T-helper 2 cell (primary cell): ENCODE measurements around the gene SFXN4.
"Not testable (repeated sequence)": the region's sequence is repeated elsewhere in the genome, so short reads cannot be mapped to it uniquely, and the experiment has no call there.

Experiments used
- DNase-seq, 5 experiments: peaks; one replicate each; pipeline versions ENCODE4 v3.0.0 to v3.0.0-alpha.2; 2012 to 2022

The SFXN4 gene

GRCh38 chr10:119140603-119141245 is 24.8 kb downstream of the SFXN4 start:
- no peak for DNase-seq

- peak in 4 of 5 experiments; percentile 12 to 69 (median 24) for DNase-seq
Measured at GRCh38 chr10:119139464-119140067, 25.9 kb downstream of the SFXN4 start.

- no peak for DNase-seq
Measured at GRCh38 chr10:119138346-119139306, 26.9 kb downstream of the SFXN4 start.

GRCh38 chr10:119137878-119138277 is 27.6 kb downstream of the SFXN4 start:
- DNase-seq: not testable (repeated sequence)

- DNase-seq: no peak
Measured at GRCh38 chr10:119136084-119136483, 29.4 kb downstream of the SFXN4 start.

GRCh38 chr10:119135513-119135881 is 30.0 kb downstream of the SFXN4 start:
- peak in 1 of 5 experiments; percentile 83 for DNase-seq

- peak in 1 of 5 experiments; percentile 68 for DNase-seq
Measured at GRCh38 chr10:119133949-119134348, 31.6 kb downstream of the SFXN4 start.

GRCh38 chr10:119132521-119133345 is 32.8 kb downstream of the SFXN4 start:
- no peak for DNase-seq

GRCh38 chr10:119131512-119132240 is 33.8 kb downstream of the SFXN4 start:
- peak in 2 of 5 experiments; percentile 10 to 97 for DNase-seq

- DNase-seq: peak in 1 of 5 experiments; percentile 71
Measured at GRCh38 chr10:119129721-119130120, 35.8 kb downstream of the SFXN4 start.

GRCh38 chr10:119125942-119126341 is 39.6 kb downstream of the SFXN4 start:
- no peak for DNase-seq

- DNase-seq: no peak
Measured at GRCh38 chr10:119120875-119121274, 44.6 kb downstream of the SFXN4 start.

- peak in 2 of 5 experiments; percentile 49 to 62 for DNase-seq
Measured at GRCh38 chr10:119120413-119120867, 45.1 kb downstream of the SFXN4 start.

- no peak for DNase-seq
Measured at GRCh38 chr10:119119400-119119799, 46.1 kb downstream of the SFXN4 start.

GRCh38 chr10:119118231-119118630 is 47.3 kb downstream of the SFXN4 start:
- no peak for DNase-seq

GRCh38 chr10:119116326-119116951 is 49.1 kb downstream of the SFXN4 start:
- DNase-seq: no peak

- no peak for DNase-seq
Measured at GRCh38 chr10:119115926-119116325, 49.6 kb downstream of the SFXN4 start.

GRCh38 chr10:119113751-119114732 is 51.5 kb downstream of the SFXN4 start:
- no peak for DNase-seq

- no peak for DNase-seq
Measured at GRCh38 chr10:119112056-119112455, 53.5 kb downstream of the SFXN4 start.

- not testable (repeated sequence) for DNase-seq
Measured at GRCh38 chr10:119107771-119108170, 57.7 kb downstream of the SFXN4 start.
